Measurements from ENCODE around the gene IPO11. TPM values are rescaled to one million over a fixed set of nuclear protein-coding genes. Genes with fewer than 3 reads are reported as not detected.

Gene IPO11
- total and polyA plus RNA-seq, 4 donors, result 4.7 to 20.6 (median 9.0) TPM

- H3K27ac ChIP-seq (ENCODE audit: low read depth in 1 of 2, low read length in 2 of 2), result no peak overlapping the region
Observed at GRCh38 chr5:62431735-62432620, 19.4 kb downstream of the IPO11 start.

GRCh38 chr5:62432621-62433064, 20.1 kb downstream of the IPO11 start:
- no peak overlapping the region for H3K27ac ChIP-seq (ENCODE audit: low read depth in 1 of 2, low read length in 2 of 2)
- WGBS, result 43% methylated on average over 5 of the region's 5 CpGs
- H3K4me3 ChIP-seq (ENCODE audit: low read depth in 1 of 3, low read length in 3 of 3), result no peak overlapping the region
- peaks cover 0 to 12% (median 4%) of the 10 kb centered on the region in 4 donors for H3K4me1 ChIP-seq (ENCODE audit: control insufficient read depth in 4 of 4, insufficient read depth in 4 of 4, low read length in 3 of 4)
- no peaks in the 10 kb centered on the region for H3K9me3 ChIP-seq (ENCODE audit: control insufficient read depth in 4 of 4, low read length in 3 of 4)
- H3K9ac ChIP-seq (ENCODE audit: low read depth in 1 of 2, low read length in 2 of 2), result no peak overlapping the region
- H3K36me3 ChIP-seq (ENCODE audit: control insufficient read depth in 4 of 4, insufficient read depth in 3 of 4, low read depth in 1 of 4, low read length in 3 of 4), result peaks cover 0 to 1% (median 0%) of the 10 kb centered on the region in 4 donors
- no peaks in the 10 kb centered on the region for H3K27me3 ChIP-seq (ENCODE audit: control insufficient read depth in 4 of 4, insufficient read depth in 4 of 4, low read length in 3 of 4)
- DNase-seq (ENCODE audit: low spot score), result no peak
- TF ChIP-seq REST (IDR thresholded peaks at IDR 0.05), result no peak
- peak; percentile 11 to 50 for TF ChIP-seq RXRA (IDR thresholded peaks at IDR 0.05)
- no peak for TF ChIP-seq ZBTB33 (IDR thresholded peaks at IDR 0.05)
- no peak for TF ChIP-seq RAD21 (IDR thresholded peaks at IDR 0.05)

More at GRCh38 chr5:62431735-62432620, 19.4 kb downstream of the IPO11 start:
- H3K9ac ChIP-seq (ENCODE audit: low read depth in 1 of 2, low read length in 2 of 2), result no peak overlapping the region
- TF ChIP-seq EGR1 (IDR thresholded peaks at IDR 0.05; ENCODE audit: low read depth in 2 of 2) (no peak), ZBTB33 (IDR thresholded peaks at IDR 0.05) (no peak), FOXA1 (IDR thresholded peaks at IDR 0.05) (no peak), YY1 (IDR thresholded peaks at IDR 0.05) (no peak), TAF1 (conservative IDR thresholded peaks at IDR 0.05) (no peak), JUND (IDR thresholded peaks at IDR 0.05) (no peak), RAD21 (IDR thresholded peaks at IDR 0.05) (no peak), ATF3 (IDR thresholded peaks at IDR 0.05) (no peak), FOXA2 (IDR thresholded peaks at IDR 0.05) (no peak), GABPA (IDR thresholded peaks at IDR 0.05 in 1 of 2, conservative IDR thresholded peaks at IDR 0.05 in 1 of 2) (no peak), CTCF (IDR thresholded peaks at IDR 0.05; ENCODE audit: low read depth, low read length, missing input control) (no peak), MAX (IDR thresholded peaks at IDR 0.05) (no peak), NR2F2 (IDR thresholded peaks at IDR 0.05) (no peak)
- no peaks in the 10 kb centered on the region for H3K27me3 ChIP-seq (ENCODE audit: control insufficient read depth in 4 of 4, insufficient read depth in 4 of 4, low read length in 3 of 4)
- no peaks in the 10 kb centered on the region for H3K9me3 ChIP-seq (ENCODE audit: control insufficient read depth in 4 of 4, low read length in 3 of 4)
- DNase-seq (ENCODE audit: low spot score), result no peak
- H3K4me3 ChIP-seq (ENCODE audit: low read depth in 1 of 3, low read length in 3 of 3), result no peak overlapping the region
- H3K36me3 ChIP-seq (ENCODE audit: control insufficient read depth in 4 of 4, insufficient read depth in 3 of 4, low read depth in 1 of 4, low read length in 3 of 4), result peaks cover 0 to 1% (median 0%) of the 10 kb centered on the region in 4 donors
- peaks cover 0 to 12% (median 4%) of the 10 kb centered on the region in 4 donors for H3K4me1 ChIP-seq (ENCODE audit: control insufficient read depth in 4 of 4, insufficient read depth in 4 of 4, low read length in 3 of 4)
- 73% methylated on average over 11 of the region's 11 CpGs for WGBS

Data from liver (tissue), 9 donors.